Breast epithelium (tissue), 4 donors: Measurements from ENCODE around the gene BBS9. TPM values are rescaled to one million over a fixed set of nuclear protein-coding genes. Genes with fewer than 3 reads are reported as not detected.

ENCODE experiments used
- DNase-seq, 2 donors: peaks; one replicate each; pipeline ENCODE4 v3.0.0-alpha.2; 2019; ENCODE audit warnings: low spot score in 2 of 2
- H3K27ac ChIP-seq, 2 donors: fragments of 200-600 bp; sonication (generic) in 1 of 2; one replicate each; pipeline ENCODE4 v1.5.1; 2016 to 2019; ENCODE audit warnings: mild to moderate bottlenecking in 1 of 2
- H3K27me3 ChIP-seq, 2 donors: fragments of 200-600 bp; sonication (generic) in 1 of 2; one replicate each; pipeline versions ENCODE4 v1.5.1 to v1.6.0; 2017 to 2019; ENCODE audit warnings: control low read depth in 1 of 2, mild to moderate bottlenecking in 1 of 2
- H3K36me3 ChIP-seq: fragments of 200-600 bp; one replicate; pipeline ENCODE4 v1.5.1; 2019
- H3K4me1 ChIP-seq, 2 donors: fragments of 200-600 bp; sonication (generic); one replicate each; pipeline ENCODE4 v1.5.1; 2016 to 2019; ENCODE audit warnings: control low read depth in 1 of 2
- H3K4me3 ChIP-seq, 3 donors: fragments of 200-600 bp; sonication (generic); 1 replicate in 2 of 3; 2 replicates in 1 of 3; pipeline ENCODE4 v1.5.1; 2016 to 2019; ENCODE audit warnings: mild to moderate bottlenecking in 3 of 3, moderate library complexity in 2 of 3
- H3K9me3 ChIP-seq, 2 donors: fragments of 200-600 bp; sonication (generic) in 1 of 2; one replicate each; pipeline ENCODE4 v1.5.1; 2016 to 2019; ENCODE audit warnings: control low read depth in 1 of 2
- POLR2A ChIP-seq: fragments of 450-650 bp; IDR thresholded peaks from one replicate; pipeline ENCODE4 v1.6.1; 2016; ENCODE audit warnings: antibody characterized with exemption, mild to moderate bottlenecking, moderate library complexity
- POLR2AphosphoS5 ChIP-seq, 3 donors: sonication (generic); formaldehyde crosslinking; IDR thresholded peaks; one replicate each; pipeline ENCODE4 v1.6.1; 2017; ENCODE audit warnings: antibody characterized with exemption in 3 of 3
- intact Hi-C: fragments of 100-400 bp; cut with DNase I; formaldehyde crosslinking; loops from one replicate; pipeline ENCODE4 v1.15.1; 2023; ENCODE audit warnings: low total_unique reads
- total RNA-seq, 3 donors: library from RNA; depleted of rRNA; stranded (reverse); fragments of >200 nt; gene quantifications; one replicate each; pipeline ENCODE4 v1.1.0, GENCODE V29; 2016
- TF ChIP-seq, protein P1 (sequence below), 3 donors: fragments of 450-650 bp; IDR thresholded peaks; one replicate each; pipeline ENCODE4 v1.5.1; 2016 to 2017; ENCODE audit warnings: antibody characterized with exemption in 3 of 3, mild to moderate bottlenecking in 3 of 3, moderate library complexity in 3 of 3

The BBS9 gene
- total RNA-seq, 3 donors from 2014 or later, result 27.4 to 49.5 (median 43.6) TPM

DNA sequence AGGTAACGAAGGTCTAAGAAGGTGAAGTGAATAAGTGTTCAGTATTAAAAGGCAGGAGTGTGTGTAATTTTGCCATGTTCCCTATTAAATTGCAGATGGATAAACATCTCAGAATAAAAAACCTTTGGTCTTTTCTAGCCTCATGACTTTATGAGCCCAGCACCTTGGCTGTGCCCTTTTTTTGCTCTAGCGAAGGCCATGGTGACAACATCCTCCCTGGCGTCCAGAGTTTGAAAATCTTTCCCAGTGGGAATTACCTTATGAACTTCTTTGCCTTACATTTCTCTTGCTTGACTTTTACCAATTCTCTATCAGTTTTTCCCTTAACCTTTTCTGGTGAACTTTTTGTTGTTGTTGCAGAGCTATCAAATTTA lies 407.7 kb downstream of the BBS9 start:
- Histone ChIP-seq H3K4me3 (no peak overlapping the region), H3K4me1 (no peaks in the 10 kb centered on the region), H3K27ac (no peak overlapping the region), H3K27me3 (no peaks in the 10 kb centered on the region), H3K36me3 (peaks cover 3% of the 10 kb centered on the region), H3K9me3 (peaks cover 1 to 16% of the 10 kb centered on the region in 2 donors)
- DNase-seq, result no peak
- TF ChIP-seq, protein P1, sequence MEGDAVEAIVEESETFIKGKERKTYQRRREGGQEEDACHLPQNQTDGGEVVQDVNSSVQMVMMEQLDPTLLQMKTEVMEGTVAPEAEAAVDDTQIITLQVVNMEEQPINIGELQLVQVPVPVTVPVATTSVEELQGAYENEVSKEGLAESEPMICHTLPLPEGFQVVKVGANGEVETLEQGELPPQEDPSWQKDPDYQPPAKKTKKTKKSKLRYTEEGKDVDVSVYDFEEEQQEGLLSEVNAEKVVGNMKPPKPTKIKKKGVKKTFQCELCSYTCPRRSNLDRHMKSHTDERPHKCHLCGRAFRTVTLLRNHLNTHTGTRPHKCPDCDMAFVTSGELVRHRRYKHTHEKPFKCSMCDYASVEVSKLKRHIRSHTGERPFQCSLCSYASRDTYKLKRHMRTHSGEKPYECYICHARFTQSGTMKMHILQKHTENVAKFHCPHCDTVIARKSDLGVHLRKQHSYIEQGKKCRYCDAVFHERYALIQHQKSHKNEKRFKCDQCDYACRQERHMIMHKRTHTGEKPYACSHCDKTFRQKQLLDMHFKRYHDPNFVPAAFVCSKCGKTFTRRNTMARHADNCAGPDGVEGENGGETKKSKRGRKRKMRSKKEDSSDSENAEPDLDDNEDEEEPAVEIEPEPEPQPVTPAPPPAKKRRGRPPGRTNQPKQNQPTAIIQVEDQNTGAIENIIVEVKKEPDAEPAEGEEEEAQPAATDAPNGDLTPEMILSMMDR (IDR thresholded peaks at IDR 0.05), result no peak
- TF ChIP-seq POLR2AphosphoS5 (IDR thresholded peaks at IDR 0.05) (no peak), POLR2A (no peak)
- intact Hi-C loops, result no loop called here

DNA sequence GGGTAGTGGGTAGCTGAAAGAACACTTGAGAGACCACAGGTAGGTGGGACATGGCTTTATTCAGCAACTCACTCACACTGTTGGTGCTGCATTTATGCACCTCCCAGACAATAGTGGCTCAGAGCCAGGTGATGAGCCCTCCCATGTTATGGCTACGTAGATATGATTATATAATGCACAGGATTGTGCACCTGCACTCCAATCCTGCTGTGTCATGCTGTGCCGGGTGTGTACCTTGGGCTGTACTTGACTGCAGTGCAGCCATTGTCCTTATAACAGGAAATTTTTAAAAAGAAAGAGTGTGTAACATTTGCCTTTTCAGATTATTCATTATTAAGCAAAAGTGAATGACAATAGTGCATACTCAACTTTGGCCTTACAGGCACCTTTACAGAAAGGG lies 409.8 kb downstream of the BBS9 start:
- no peak overlapping the region for H3K27ac ChIP-seq
- H3K4me3 ChIP-seq, result no peak overlapping the region
- H3K27me3 ChIP-seq, result no peaks in the 10 kb centered on the region
- no peak for DNase-seq
- intact Hi-C loops, result no loop called here
- H3K4me1 ChIP-seq, result no peaks in the 10 kb centered on the region
- peaks cover 4 to 16% of the 10 kb centered on the region in 2 donors for H3K9me3 ChIP-seq
- TF ChIP-seq POLR2AphosphoS5 (IDR thresholded peaks at IDR 0.05) (no peak), POLR2A (no peak)
- TF ChIP-seq, protein P1 (IDR thresholded peaks at IDR 0.05), result no peak
- H3K36me3 ChIP-seq, result peaks cover 3% of the 10 kb centered on the region

DNA sequence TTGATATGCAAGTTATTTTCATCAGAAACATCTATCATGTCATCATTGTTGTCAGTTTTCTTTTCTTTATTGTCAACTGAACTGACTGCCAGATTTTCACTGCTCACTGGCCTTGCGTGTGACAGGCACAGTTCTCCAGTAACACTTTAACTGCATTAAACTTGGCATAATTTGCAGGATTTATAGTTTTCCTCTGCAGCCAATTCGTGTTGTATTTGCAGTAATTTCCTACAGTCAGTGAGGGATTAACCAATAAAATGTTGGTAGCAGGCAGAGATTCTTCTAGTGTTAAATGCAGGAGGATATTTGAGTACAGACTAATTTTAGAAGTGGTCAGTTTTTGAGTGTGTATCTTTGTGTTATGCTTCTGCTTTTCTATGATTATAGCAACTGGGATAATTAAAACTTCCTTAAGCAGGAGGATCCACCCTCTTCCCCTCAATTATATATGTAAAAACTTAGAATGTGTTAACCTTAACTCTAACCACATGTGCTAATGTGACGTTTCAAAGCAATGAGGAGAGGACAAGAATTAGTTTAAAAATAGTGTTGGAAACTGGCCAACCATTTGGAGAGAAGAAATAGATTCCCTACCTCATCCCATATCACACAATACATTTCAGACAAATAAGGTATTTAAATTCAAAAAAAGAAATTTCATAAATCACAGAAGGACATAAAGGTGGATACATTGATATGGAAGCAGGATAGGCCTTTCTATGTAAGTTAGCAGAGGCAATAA lies 410.5 kb downstream of the BBS9 start:
- Histone ChIP-seq H3K4me3 (no peak overlapping the region), H3K4me1 (no peaks in the 10 kb centered on the region), H3K27ac (no peak overlapping the region), H3K27me3 (no peaks in the 10 kb centered on the region), H3K9me3 (peaks cover 4 to 16% of the 10 kb centered on the region in 2 donors), H3K36me3 (peaks cover 3% of the 10 kb centered on the region)
- intact Hi-C loops, result no loop called here
- no peak for TF ChIP-seq POLR2AphosphoS5 (IDR thresholded peaks at IDR 0.05)
- no peak for TF ChIP-seq POLR2A
- TF ChIP-seq, protein P1 (IDR thresholded peaks at IDR 0.05), result no peak
- no peak for DNase-seq

GRCh38 chr7:33547880-33548279 lies 418.5 kb downstream of the BBS9 start:
- Histone ChIP-seq H3K27ac (no peak overlapping the region), H3K4me1 (no peaks in the 10 kb centered on the region), H3K4me3 (no peak overlapping the region), H3K27me3 (no peaks in the 10 kb centered on the region), H3K36me3 (no peaks in the 10 kb centered on the region), H3K9me3 (no peaks in the 10 kb centered on the region)
- intact Hi-C loops, result no loop called here
- no peak for DNase-seq
- TF ChIP-seq, protein P1 (IDR thresholded peaks at IDR 0.05), result no peak
- TF ChIP-seq POLR2AphosphoS5 (IDR thresholded peaks at IDR 0.05), result no peak
- TF ChIP-seq POLR2A, result no peak

DNA sequence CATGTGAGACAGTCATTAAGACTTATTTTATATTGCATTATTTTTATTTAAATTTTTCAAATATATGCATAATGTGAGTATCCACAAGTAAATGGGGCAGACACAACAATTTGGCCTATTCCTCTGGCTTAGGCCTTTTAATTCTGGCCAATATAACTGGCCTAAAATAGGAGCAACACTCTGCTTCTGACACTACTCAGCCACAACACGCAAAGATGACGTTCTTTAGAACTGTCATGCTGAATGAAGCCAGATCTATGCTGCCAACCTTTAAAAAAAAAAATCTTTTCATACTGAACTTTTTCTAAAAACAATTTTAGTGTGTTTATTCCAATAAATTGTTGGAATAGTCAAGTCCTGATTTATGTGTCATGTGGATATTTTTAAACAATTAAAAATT lies 421.0 kb downstream of the BBS9 start:
- Histone ChIP-seq H3K9me3 (no peaks in the 10 kb centered on the region), H3K4me1 (no peaks in the 10 kb centered on the region), H3K27ac (no peak overlapping the region), H3K36me3 (no peaks in the 10 kb centered on the region), H3K4me3 (no peak overlapping the region), H3K27me3 (no peaks in the 10 kb centered on the region)
- no peak for TF ChIP-seq POLR2A
- no peak for TF ChIP-seq POLR2AphosphoS5 (IDR thresholded peaks at IDR 0.05)
- TF ChIP-seq, protein P1 (IDR thresholded peaks at IDR 0.05), result no peak
- DNase-seq, result no peak
- intact Hi-C loops, result no loop called here
